Small intestine (tissue), 7 donors: ENCODE results near the gene HDAC2. TPM values are rescaled to one million over a fixed set of nuclear protein-coding genes. Genes with fewer than 3 reads are reported as not detected.
"Not testable (repeated sequence)": the region's sequence is repeated elsewhere in the genome, so short reads cannot be mapped to it uniquely, and the experiment has no call there.

Source experiments
- DNase-seq, 2 donors: peaks; one replicate each; pipeline versions ENCODE4 v3.0.0 to v3.0.0-alpha.2; 2013
- FAIRE-seq: peaks from 2 replicates; lab custom pipeline; 2012; peaks lifted over from hg19 to GRCh38; lab: Jason Lieb, UNC
- H3K27ac ChIP-seq, 3 donors: one replicate each; pipeline ENCODE4 v1.5.1; 2013; ENCODE audit warnings: low read length in 2 of 3, mild to moderate bottlenecking in 2 of 3, control low read depth in 1 of 3, inconsistent platforms in 1 of 3, low read depth in 1 of 3, moderate library complexity in 1 of 3
- H3K27me3 ChIP-seq, 3 donors: one replicate each; pipeline ENCODE4 v1.6.1; 2013; ENCODE audit warnings: low read length in 3 of 3, inconsistent platforms in 1 of 3; ENCODE audit not compliant: control insufficient read depth in 3 of 3, insufficient read depth in 3 of 3
- H3K36me3 ChIP-seq, 3 donors: one replicate each; pipeline ENCODE4 v1.6.1; 2013; ENCODE audit warnings: low read length in 3 of 3, inconsistent platforms in 1 of 3, low read depth in 1 of 3, mild to moderate bottlenecking in 1 of 3, moderate library complexity in 1 of 3; ENCODE audit not compliant: control insufficient read depth in 3 of 3, insufficient read depth in 2 of 3
- H3K4me1 ChIP-seq, 3 donors: one replicate each; pipeline ENCODE4 v1.6.1; 2013; ENCODE audit warnings: low read length in 2 of 3, inconsistent platforms in 1 of 3, low read depth in 1 of 3, mild to moderate bottlenecking in 1 of 3, moderate library complexity in 1 of 3; ENCODE audit not compliant: control insufficient read depth in 3 of 3, insufficient read depth in 2 of 3
- H3K4me3 ChIP-seq, 3 donors: one replicate each; pipeline ENCODE4 v1.5.1; 2013; ENCODE audit warnings: low read length in 3 of 3, control low read depth in 1 of 3, inconsistent platforms in 1 of 3, low read depth in 1 of 3, mild to moderate bottlenecking in 1 of 3, moderate library complexity in 1 of 3
- H3K9me3 ChIP-seq, 2 donors: one replicate each; pipeline ENCODE4 v1.6.1; 2013; ENCODE audit warnings: low read depth in 1 of 2, low read length in 1 of 2; ENCODE audit not compliant: control insufficient read depth in 2 of 2, insufficient read depth in 1 of 2
- WGBS, 3 donors: extraction: QIAGEN DNeasy Blood & Tissue Kit; methylation state at CpG; one replicate each; pipeline ENCODE4 v1.1.7; 2013; 5-methylcytosine and 5-hydroxymethylcytosine counted together
- polyA plus RNA-seq, 4 donors: library from polyadenylated mRNA; stranded (reverse) in 3 of 4; unstranded in 1 of 4; fragments of 200-250 nt in 3 of 4; fragments of 120-200 nt in 1 of 4; gene quantifications; one replicate each; pipeline versions ENCODE4 v1.2.1 to v1.2.3, GENCODE V29; 2013
- donor health status: healthy with polysubstance abuse.
- donor health status: control.
- donor health status: control.
- donor health status: Bipolar disorder and iron deficiency.
- donor health status: healthy.

The HDAC2 gene
- polyA plus RNA-seq, 4 donors, result 42.7 to 119 (median 69.3) TPM

GRCh38 chr6:113944701-113945100 is 26.2 kb downstream of the HDAC2 start:
- Histone ChIP-seq H3K4me3 (no peak overlapping the region), H3K27ac (no peak overlapping the region), H3K4me1 (no peaks in the 10 kb centered on the region), H3K36me3 (peaks cover 4 to 7% (median 6%) of the 10 kb centered on the region in 3 donors), H3K27me3 (no peaks in the 10 kb centered on the region), H3K9me3 (no peaks in the 10 kb centered on the region)
- no peak for DNase-seq
- FAIRE-seq, result no peak
- 94 to 96% (median 95%) methylated on average over 2 of the region's 2 CpGs for WGBS, 3 donors

- FAIRE-seq (no peak), DNase-seq (no peak)
- no peaks in the 10 kb centered on the region for H3K27me3 ChIP-seq
- H3K4me3 ChIP-seq, result no peak overlapping the region
- no peaks in the 10 kb centered on the region for H3K9me3 ChIP-seq
- peaks cover 7 to 17% (median 7%) of the 10 kb centered on the region in 3 donors for H3K36me3 ChIP-seq
- H3K27ac ChIP-seq, result no peak overlapping the region
- H3K4me1 ChIP-seq, result no peaks in the 10 kb centered on the region
Measured at GRCh38 chr6:113939825-113940224, 31.1 kb downstream of the HDAC2 start.

GRCh38 chr6:113936093-113936934 is 34.6 kb downstream of the HDAC2 start:
- FAIRE-seq (peak; percentile 96), DNase-seq (peak; percentile 65 to 71)
- Histone ChIP-seq H3K4me1 (no peaks in the 10 kb centered on the region), H3K36me3 (peaks cover 4 to 13% (median 4%) of the 10 kb centered on the region in 3 donors), H3K27me3 (no peaks in the 10 kb centered on the region), H3K9me3 (peaks cover 0 to 6% of the 10 kb centered on the region in 2 donors), H3K27ac (no peak overlapping the region), H3K4me3 (no peak overlapping the region)
- WGBS, 3 donors, result 83 to 86% (median 84%) methylated on average over 6 of the region's 6 CpGs

GRCh38 chr6:113934101-113934500 is 36.8 kb downstream of the HDAC2 start:
- H3K36me3 ChIP-seq, result peaks cover 3 to 13% (median 3%) of the 10 kb centered on the region in 3 donors
- DNase-seq, result no peak
- H3K9me3 ChIP-seq, result peaks cover 0 to 22% of the 10 kb centered on the region in 2 donors
- no peak overlapping the region for H3K4me3 ChIP-seq
- no peak for FAIRE-seq
- H3K27me3 ChIP-seq, result no peaks in the 10 kb centered on the region
- H3K27ac ChIP-seq, result no peak overlapping the region
- no peaks in the 10 kb centered on the region for H3K4me1 ChIP-seq
- WGBS, 3 donors, result 89 to 99% (median 96%) methylated on average over 2 of the region's 2 CpGs

- FAIRE-seq, H3K4me1 ChIP-seq, H3K36me3 ChIP-seq, H3K27me3 ChIP-seq, DNase-seq, H3K27ac ChIP-seq, H3K4me3 ChIP-seq: not testable (repeated sequence)
- H3K9me3 ChIP-seq, result peaks cover 0 to 22% of the 10 kb centered on the region in 2 donors
- WGBS, 3 donors, result 92 to 94% (median 94%) methylated on average over 22 to 23 of the region's 23 CpGs
Measured at GRCh38 chr6:113931907-113932306, 39.0 kb downstream of the HDAC2 start.

GRCh38 chr6:113930183-113930582 is 40.8 kb downstream of the HDAC2 start:
- Histone ChIP-seq H3K27me3 (no peaks in the 10 kb centered on the region), H3K4me3 (no peak overlapping the region), H3K27ac (no peak overlapping the region), H3K36me3 (no peaks in the 10 kb centered on the region), H3K4me1 (no peaks in the 10 kb centered on the region), H3K9me3 (peaks cover 0 to 22% of the 10 kb centered on the region in 2 donors)
- FAIRE-seq (no peak), DNase-seq (no peak)

DNA sequence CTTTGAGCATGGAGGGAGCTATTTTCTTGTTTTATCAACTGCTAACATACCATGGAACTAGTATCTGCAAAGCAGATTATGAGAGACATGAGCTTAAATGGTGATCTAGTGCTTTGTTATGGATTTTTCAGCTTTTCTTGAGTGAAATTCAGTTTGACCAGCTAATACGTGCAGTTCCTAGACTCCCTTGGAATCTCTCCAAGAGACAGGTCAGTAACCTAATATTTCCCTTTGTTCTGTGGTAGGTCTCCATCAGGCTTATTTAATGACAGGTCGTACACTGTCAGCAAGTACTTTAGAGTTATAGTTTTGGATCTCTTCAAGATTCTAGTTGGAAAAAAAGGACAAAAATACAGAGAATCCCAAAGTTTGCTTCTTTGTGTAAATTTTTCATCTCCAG is 43.9 kb downstream of the HDAC2 start:
- Histone ChIP-seq H3K9me3 (peaks cover 0 to 21% of the 10 kb centered on the region in 2 donors), H3K27ac (no peak overlapping the region), H3K36me3 (no peaks in the 10 kb centered on the region), H3K4me1 (no peaks in the 10 kb centered on the region), H3K27me3 (no peaks in the 10 kb centered on the region), H3K4me3 (no peak overlapping the region)
- WGBS, 3 donors, result 35 to 57% (median 41%) methylated on average over 2 of the region's 2 CpGs
- FAIRE-seq (no peak), DNase-seq (no peak)

GRCh38 chr6:113925378-113925777 is 45.6 kb downstream of the HDAC2 start:
- H3K27me3 ChIP-seq, result no peaks in the 10 kb centered on the region
- no peaks in the 10 kb centered on the region for H3K4me1 ChIP-seq
- 47 to 60% (median 53%) methylated on average over 2 of the region's 2 CpGs for WGBS, 3 donors
- peaks cover 0 to 7% of the 10 kb centered on the region in 2 donors for H3K9me3 ChIP-seq
- H3K4me3 ChIP-seq, result no peak overlapping the region
- FAIRE-seq, result peak; percentile 10
- H3K27ac ChIP-seq, result no peak overlapping the region
- no peak for DNase-seq
- H3K36me3 ChIP-seq, result no peaks in the 10 kb centered on the region
